CD1c-positive myeloid dendritic cell (primary cell): Measurements from ENCODE around the gene C20orf204.

Experiments used
- DNase-seq: peaks from one replicate; pipeline ENCODE4 v3.0.0-alpha.2; 2016; ENCODE audit errors: extremely low spot score

C20orf204 gene

DNA sequence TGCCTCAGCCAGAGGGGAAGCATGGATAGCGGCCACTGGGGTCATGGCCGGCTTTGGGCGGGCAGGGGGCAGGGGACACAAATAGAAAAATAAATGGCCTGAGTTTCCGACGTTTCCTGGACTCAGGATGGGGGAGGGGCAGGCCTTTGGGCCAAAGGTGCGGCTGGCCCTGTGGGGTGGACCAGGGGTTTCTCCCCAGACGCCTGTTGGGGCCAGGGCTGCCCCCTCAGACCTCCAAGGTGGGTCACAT lies 20.6 kb downstream of the C20orf204 start:
- DNase-seq = no peak

DNA sequence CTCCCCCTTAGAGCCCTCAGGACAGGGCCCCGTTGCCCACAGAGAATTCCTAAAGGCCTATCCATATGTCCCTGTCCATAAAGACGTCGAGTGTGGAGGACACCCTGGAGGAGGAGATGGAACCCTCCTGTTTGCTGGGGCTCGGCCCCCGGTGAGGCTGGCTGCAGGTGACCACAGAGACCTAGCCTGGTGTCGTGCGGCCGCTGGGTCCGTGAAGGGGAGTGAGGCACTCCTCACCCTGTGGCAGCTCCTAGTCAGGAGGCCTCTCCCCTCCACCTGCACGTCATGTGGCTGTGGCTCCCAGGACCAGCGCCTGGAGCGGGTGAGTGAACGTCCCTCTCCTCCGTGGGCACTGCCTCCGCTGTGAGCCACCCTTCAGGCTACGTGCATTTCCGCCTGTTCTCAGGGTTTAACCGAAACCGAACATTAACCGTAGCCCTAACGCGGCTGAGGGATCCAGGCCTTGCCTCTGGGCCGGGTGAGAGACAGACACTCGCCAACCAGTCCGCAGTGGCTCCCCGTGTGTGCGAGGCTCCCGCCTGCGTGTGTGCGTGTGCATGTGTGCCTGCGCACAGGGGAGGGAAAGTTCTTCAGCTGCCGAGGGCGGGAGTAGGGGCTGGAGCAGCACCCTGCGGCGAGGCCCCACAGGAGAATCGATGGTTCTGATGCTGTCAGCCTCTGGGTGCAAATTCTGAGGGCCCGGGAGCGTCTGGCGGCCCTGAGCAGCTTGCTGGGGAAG lies 21.1 kb downstream of the C20orf204 start:
- DNase-seq = no peak

DNA sequence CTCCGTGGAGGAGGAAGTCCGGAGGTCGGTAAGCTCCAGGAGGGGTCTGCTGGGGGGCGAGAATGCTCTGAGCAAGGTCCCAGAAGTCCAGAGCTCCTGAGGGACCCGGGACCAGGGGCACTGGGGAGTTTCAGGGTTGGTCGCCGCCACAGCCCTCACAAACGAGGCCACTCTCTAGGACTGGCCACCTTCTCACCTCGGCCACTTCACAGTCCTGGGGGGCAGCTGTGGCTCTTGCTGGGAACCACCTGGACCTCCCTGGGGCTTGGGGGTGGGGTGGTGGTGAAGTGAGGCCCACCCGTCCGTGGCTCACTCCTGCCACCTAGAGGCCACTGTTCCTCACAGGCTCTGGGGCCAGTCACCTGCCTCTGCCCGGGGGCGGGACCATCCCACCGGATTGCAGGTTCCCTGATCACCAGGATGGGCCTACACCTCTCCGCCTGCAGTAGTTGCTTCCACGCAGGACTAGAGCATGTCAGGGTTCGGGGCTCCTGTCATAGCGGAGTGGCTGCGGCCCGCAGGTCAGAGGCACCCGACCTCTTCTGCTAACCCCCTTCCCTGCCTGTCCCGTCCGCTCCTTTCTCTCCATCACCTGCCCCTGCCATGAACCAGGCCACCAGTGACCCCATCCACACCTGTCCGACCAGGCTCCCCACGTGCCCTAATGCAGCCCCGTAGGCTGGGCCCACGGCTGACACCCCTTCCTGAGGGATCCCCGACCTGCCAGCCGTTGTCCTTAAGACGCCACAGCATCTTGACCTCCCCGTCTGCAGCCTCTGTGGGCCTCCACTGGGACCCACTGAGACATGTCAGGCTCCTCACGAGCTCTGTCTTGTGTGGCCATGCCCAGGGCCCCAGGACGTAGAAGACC lies 21.9 kb downstream of the C20orf204 start:
- DNase-seq = peak; percentile 64

DNA sequence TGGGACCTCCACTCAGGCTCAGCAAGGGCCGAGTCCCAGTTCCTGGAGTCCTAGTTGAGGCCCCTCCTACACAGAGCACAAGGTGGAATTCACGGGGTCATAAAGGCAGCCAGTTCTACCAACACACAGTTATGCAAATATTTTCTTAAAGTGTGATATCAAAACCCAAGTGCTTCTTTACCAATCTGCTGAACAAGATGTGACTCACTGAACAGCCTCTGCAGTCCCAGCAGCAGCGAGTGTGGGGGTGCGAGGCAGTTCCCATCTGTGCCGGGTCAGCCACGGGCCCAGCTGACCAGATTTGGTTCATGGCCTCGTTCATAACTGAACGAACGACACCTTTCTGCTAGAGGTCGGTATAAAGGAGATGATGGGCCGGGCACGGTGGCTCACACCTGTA lies 22.6 kb downstream of the C20orf204 start:
- peak; percentile 4 for DNase-seq

DNA sequence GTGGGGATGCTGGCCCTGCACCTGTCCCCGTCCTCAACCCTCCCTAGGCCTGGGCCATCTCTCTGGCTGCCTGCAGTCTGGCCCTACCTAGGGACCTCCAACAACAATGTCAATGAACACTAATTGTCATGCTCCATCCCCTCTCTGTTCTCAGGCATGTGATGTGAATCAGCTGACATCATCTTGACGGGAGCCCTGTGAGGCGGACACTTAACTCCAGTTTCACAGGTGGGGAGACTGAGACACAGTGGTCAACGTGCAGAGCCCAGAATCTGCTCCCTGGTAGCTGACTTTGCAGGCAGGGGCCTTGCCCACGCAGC lies 26.3 kb downstream of the C20orf204 start:
- DNase-seq = no peak

DNA sequence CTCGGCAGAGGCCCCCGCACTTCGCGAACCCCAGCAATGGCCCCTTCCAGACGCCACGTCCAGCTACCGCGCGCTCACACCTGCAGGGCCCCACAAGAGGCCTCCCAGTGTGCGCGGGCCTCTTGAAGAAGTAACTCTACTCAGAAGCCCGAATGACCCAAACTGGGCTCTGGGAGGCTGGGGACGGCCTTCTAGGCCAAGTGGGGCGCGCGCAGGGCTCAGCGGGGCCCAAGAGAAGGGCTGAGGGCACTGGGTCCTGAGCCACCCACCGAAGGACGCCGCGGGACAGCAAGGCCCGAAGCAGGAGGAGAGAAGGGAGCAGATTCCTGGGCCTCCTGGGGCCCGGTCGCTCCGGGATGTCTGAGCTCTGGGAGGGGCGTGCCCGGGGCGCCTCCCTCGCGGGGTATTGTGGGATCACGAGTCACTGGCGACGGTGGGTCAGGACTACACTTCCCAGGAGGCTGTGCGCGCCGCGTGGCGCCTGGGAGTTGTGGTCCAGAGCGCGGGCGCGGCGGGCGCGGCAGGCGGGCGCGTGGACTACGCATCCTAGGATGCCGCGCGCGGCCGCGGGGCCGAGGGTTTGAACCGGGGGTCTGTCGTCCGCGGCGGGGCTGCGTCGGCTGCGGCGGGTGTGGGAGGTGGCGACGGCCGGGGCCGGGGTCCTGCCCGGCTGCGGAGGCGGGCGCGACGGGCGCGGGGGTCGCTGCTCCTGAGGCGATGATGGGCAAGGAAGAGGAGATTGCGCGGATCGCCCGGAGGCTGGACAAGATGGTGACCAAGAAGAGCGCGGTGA lies 26.8 kb downstream of the C20orf204 start, which contains the start of gene TCEA2:
TCEA2 (plus strand) TSS at position 603 of the 793 bp plus-strand sequence; CDS start at position 718, 115 bp downstream.
- peak; percentile 96 for DNase-seq

DNA sequence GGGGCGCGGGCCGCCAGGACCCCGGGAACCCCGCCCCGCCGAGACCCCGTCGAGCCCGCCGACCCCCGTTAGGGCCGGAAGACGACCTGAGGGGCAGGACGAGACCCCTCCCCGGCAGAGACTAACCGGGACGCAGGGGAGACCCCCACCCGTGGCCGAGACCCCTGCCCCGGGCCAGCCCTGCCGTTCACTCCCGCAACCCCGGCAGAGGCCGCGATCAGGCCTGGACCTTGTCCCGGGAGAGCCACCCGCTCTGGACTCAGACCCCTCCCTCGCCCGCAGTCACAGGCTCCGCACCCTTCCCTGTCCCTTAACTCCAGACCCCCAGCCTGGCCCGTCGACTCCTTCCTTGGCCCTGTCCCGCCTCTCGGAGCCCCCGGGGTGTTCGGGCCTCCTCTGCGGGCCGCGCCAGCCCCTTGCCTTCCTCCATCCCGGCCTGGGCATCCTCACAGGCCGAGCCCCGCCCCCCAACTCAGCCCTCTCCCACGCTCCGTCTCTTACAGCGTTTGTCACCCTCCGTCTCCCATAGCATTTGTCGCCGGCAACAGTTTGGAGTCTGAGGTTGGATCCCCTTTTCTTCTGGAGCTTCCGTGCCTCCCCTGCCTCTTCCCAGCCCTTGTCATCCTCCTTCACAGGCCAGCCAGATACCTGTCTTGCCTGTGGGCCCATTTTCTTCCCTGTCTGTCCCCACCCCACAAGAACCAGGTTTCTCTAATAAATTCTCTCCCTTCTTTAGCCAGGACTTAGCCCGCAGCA lies 27.6 kb downstream of the C20orf204 start:
- peak; percentile 61 for DNase-seq

DNA sequence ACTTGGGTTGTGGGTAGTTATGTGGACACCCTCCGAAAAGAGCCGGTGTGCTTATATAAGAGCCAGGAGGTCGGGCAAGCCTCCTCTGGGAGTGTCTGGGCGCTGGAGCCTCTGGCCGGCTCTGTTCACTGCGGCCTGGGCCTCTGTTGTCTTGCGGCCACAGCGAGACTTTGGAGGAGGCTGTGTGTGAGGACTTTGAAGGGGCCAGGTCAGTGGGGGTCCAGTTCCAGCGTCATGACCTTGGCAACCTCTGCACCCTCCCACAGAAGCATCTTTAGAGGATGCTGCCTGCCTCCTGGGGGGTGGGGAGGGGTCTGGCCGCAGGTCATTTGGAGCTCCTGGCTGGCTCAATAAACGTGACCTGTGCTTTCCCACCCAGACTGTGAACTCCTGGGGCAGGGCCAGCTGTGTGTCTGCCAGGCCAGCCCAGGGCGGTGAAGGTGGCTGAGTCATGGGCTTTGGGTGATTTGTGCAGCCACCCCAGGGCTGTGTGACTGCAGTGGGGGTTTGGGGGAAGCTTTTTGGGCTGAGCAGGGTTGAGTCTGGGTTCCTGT lies 28.2 kb downstream of the C20orf204 start:
- no peak for DNase-seq

DNA sequence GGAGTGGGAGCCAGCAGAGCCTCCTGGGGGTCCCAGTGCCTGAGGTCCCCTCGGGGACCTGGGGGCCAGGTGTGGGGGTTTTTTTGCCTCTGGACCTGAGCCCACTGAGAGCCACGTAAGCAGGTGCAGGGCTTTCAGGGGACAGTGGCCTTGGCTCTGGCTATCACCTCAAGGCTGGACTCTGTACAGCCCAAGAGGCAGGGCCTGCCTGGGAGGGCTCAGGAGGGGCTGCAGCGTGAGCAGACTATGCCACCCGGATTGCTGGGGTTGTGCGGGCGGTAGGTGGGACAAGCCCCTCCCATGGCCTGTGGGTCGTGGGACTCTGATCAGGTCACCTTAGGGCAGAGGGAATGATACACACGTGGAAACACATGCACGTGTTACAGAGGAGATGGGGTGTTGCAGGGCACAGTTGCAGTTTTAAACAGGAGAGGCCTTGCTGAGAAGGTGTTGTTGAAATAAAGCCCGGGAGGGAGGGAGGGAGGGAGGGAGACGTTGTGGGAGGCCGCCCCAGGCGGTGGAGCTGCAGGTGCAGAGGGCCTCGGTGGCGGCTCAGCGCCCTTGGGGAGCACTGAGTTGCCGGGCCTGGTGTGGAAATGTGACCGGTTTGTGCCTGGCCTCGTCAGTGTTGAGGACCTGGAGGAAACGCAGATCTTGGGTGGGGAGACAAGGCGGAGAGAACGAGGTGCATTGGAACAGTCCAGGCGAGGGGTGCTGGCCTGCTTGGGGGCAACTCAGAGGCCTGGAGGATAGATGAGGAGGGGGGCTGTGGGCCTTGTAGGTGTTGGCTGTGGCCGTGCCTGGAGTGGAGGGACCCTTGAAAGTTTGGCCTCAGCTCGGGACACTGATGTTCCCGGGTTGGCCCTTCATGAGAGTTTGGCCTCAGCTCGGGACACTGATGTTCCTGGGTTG lies 29.3 kb downstream of the C20orf204 start:
- no peak for DNase-seq

DNA sequence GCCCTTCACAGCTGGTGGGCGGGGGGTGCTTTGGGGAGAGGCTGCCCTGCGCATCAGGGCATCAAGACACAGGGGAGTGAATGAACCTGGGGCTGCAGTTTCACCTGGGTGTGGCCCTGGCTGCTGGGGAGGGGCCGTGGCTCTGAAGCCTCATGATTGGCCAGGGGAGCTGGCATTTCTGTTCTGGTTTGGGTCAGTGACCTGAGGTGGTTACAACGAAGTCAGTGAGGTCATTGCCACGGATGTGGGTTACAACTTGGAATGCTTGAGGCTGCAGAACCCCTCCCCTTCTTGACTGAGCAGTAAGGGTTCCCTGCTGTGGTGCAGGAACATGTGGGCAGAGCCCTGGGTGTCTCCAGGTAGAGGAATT lies 30.0 kb downstream of the C20orf204 start:
- DNase-seq = peak; percentile 43

DNA sequence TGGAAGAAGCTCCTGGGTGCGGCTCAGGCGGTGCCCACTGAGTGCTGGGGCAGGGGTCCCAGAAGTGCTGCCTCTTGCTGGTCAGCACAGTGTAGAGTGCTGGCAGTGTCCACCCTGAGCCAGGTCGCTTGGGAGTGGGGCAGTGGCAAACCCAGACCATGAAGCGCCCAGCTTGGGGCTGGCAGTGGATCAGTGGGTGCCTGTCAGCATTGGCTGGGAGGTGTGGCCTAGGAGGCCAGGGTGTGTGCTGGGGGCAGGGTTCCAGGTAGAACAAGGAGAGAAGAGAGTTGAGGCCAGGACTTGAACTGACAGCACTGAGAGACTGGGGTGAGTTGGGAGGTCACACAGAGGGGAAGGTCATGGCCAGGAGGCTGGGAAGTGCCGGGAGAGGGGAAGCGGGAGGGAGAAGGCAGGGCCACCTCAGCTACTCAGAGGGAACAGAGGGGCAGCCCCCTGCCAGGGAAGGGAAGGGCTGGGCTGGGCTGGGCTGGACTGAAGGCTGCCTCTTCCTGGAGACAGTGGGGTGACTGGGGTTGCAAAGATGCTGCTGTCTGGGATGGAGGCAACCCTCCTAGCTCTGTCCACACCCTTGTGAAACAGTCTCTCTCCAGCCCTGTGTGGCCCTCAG lies 31.1 kb downstream of the C20orf204 start:
- DNase-seq = peak; percentile 6

DNA sequence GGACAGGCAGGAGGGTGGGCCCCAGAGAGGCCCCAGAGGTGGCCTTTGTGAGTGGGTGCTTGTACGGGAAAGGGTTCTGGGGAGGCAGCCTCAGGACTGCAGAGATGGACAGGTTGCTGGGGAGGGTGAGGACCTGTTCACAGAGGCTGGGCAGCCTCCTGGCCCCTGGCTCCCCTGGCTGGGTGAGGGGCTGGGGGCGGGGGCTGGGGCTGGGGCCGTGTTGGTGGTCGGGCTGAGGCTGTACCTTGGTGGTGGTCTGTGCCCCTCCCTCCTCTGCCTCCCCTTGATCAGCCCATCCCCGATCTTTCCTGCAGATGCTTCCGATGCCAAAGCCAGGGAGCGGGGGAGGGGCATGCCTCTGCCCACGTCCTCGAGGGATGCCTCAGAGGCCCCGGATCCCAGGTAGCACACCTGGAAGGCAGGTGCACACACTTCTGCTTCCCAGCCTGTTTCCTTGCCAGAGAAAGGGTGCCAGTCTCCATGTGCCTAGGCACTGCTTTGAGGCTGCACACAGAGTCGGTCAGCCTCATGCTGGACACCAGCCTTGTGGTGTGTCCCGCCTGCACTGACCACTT lies 31.8 kb downstream of the C20orf204 start:
- DNase-seq = no peak

DNA sequence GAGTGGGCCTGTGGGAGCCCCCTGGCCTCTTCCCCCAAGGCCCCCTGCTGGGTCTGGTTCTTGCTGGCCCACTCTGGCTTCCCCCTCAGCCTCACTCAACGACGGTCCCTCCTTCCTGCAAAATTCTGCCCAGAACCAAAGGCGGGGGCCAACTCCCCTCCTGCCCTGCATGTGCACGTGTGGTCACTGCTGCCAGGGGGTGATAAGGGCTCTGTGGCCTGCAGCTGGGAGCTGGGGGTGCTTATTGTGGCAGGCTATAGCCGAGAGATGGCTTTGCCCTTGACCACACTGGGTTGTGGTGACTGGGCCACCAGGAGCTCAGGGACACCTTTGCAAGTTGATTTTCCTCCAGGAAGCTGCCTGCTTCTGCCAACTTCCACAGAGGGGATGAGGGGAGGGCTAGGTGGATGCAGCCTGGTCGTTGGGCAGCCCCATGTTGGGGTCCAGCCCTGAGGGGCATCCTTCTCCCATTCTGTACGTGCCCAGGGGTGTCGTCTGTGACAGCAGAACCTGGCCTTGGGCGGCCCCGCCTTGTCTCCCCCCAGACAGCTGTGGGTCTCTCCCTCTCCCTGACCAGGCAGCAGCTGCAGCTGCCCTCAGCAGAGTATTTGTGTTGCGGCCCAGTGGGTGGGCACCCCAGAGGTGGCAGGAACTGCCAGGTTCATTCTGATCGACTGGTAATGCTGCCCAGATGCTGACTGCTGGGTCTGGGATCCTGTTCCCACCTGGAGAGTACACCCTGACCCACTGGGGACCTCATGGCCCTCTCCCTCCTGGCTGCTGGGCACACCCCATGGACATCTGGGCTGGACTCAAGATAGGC lies 32.6 kb downstream of the C20orf204 start:
- no peak for DNase-seq

DNA sequence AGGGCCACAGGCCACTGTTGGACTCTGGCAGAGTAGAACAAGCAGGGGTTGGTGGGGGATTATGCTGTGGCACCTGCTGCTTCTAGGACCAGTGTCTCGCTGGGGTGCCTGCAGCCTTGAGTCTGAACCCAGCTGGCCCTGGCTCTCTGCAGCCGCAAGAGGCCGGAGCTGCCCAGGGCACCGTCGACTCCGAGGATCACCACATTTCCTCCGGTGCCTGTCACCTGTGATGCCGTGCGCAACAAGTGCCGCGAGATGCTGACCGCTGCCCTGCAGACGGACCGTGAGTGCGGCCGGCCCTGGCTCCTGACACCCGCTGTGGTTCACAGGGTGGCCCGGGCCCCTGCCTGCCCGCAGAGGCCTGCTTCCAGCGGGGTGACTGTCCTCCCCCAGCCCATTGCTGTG lies 33.2 kb downstream of the C20orf204 start:
- no peak for DNase-seq

DNA sequence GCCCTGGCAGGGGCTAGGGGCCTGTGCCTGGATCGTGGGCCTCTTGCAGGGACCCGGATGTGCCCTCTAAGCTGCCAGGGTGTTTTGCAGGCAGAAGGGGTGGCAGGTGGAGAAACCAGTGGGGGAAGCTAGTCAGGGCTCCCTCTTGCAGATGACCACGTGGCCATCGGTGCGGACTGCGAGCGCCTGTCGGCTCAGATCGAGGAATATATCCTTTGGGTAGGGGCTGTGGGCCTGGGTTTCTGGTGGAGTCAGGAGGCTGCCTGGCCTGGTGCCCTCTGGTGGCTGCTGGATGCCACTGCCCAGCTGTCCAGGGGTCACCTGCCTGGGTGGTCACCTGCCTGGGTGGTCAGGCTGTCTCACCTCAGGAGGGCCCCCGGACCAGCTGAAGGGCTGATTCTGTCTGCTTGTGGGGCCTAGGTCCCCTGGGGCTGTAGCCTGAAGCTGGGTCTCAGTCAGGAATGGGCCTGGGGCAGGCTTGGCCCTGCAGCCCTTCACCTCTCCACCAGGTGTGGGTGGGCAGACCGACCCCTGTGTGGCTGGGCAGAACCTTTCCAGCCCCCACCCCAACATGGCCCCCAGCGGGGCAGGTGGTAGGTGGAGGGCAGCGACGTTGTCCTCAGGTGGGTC lies 33.7 kb downstream of the C20orf204 start:
- DNase-seq = peak; percentile 10

DNA sequence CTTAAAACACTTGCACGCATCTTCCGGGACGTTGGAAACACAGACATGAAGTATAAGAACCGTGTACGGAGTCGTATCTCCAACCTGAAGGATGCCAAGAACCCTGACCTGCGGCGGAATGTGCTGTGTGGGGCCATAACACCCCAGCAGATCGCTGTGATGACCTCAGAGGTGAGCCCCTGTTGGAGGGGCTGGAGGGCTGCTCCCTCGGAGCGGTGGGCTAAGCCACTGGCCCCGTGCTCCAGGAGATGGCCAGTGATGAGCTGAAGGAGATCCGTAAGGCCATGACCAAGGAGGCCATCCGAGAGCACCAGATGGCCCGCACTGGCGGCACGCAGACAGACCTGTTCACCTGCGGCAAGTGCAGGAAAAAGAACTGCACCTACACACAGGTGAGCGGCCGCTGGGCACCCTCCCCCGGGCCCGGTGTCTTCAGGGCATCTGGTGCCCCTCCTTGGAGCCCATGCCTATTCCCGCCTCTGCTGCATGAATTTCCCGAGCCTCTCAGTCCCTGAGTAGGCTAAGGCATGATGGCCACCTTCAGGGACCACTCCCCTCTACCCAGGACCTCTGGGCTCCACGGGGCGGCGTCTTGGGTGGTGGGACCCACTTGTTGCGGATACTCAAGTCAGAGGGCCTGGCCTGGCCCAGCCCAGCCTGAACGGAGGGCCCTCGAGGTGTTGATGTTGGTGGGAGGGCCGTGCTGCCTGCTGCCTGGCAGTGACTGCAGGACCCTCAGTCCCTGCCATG lies 34.4 kb downstream of the C20orf204 start:
- DNase-seq = no peak
